Measurements from ENCODE around the gene AREG. TPM values are rescaled to one million over a fixed set of nuclear protein-coding genes. Genes with fewer than 3 reads are reported as not detected.

AREG gene
- total RNA-seq, 4 donors from 2014 or later: 0.63 to 2.6 (median 1.2) TPM

DNA sequence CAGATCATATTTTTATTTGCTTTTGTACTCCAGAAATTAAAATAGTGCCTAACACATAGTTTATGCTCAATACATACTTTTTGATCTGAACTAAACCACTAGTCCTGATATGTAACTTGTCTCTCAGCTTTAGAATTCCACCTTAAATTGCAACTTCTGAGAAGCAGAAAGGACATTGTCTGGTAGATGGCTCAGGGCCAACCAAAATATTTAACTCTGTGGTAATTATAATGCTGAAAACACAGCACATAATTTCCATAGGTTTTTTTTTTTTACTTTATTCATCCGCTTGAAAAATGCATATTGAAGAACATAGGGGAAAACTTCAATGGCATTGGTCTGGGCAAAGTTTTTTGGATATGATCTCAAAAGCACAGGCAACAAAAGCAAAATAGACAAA is 59.3 kb downstream of the AREG start:
- no peaks in the 10 kb centered on the region for H3K36me3 ChIP-seq
- peaks cover 0 to 7% of the 10 kb centered on the region in 2 donors for H3K4me1 ChIP-seq
- WGBS, 2 donors: 62 to 63% methylated on average over 1 of the region's 1 CpG
- no peak for DNase-seq
- H3K27ac ChIP-seq: no peak overlapping the region
- H3K4me3 ChIP-seq (replicated peaks in 1 of 3): no peak overlapping the region
- no peaks in the 10 kb centered on the region for H3K9me3 ChIP-seq
- TF ChIP-seq, protein P1, sequence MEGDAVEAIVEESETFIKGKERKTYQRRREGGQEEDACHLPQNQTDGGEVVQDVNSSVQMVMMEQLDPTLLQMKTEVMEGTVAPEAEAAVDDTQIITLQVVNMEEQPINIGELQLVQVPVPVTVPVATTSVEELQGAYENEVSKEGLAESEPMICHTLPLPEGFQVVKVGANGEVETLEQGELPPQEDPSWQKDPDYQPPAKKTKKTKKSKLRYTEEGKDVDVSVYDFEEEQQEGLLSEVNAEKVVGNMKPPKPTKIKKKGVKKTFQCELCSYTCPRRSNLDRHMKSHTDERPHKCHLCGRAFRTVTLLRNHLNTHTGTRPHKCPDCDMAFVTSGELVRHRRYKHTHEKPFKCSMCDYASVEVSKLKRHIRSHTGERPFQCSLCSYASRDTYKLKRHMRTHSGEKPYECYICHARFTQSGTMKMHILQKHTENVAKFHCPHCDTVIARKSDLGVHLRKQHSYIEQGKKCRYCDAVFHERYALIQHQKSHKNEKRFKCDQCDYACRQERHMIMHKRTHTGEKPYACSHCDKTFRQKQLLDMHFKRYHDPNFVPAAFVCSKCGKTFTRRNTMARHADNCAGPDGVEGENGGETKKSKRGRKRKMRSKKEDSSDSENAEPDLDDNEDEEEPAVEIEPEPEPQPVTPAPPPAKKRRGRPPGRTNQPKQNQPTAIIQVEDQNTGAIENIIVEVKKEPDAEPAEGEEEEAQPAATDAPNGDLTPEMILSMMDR (IDR thresholded peaks at IDR 0.05): no peak
- no peak for TF ChIP-seq POLR2A (IDR thresholded peaks at IDR 0.05)
- intact Hi-C loops (cut with DNase I): no loop called here
- H3K27me3 ChIP-seq: no peaks in the 10 kb centered on the region

Other genes starting within 250 kb of the AREG start
- gene EPGN, start 136.7 kb upstream of the AREG start, total RNA-seq: not detected
- gene EREG, start 80.0 kb upstream of the AREG start, total RNA-seq: under 1 TPM in 3 of 4 donors, not detected in 1; under 0.01 to 0.13 (median under 0.01) TPM

Measured in thyroid gland (tissue), 4 donors.